NCI-H146 treated with DMSO at 0.1 percent for 48 hours (cell line): Measurements from ENCODE around the gene PABPN1.
"Not testable (repeated sequence)": the region's sequence is repeated elsewhere in the genome, so short reads cannot be mapped to it uniquely, and the experiment has no call there.

Source experiments
- DNase-seq: peaks from one replicate; lab custom pipeline; 2025; ENCODE audit not compliant: unreplicated experiment; lab: John Stamatoyannopoulos, UW

The PABPN1 gene

GRCh38 chr14:23320584-23321571 is at the start of gene PABPN1:
Gene PABPN1 (plus strand): TSS chr14:23321457. CDS start chr14:23321470, 13 bp downstream.
- peak; percentile 99 for DNase-seq

- DNase-seq, result no peak
Observed at GRCh38 chr14:23275412-23275811, 45.8 kb upstream of the PABPN1 start.

GRCh38 chr14:23277189-23277588 is 44.1 kb upstream of the PABPN1 start:
- no peak for DNase-seq

GRCh38 chr14:23277928-23278327 is 43.3 kb upstream of the PABPN1 start:
- not testable (repeated sequence) for DNase-seq

- no peak for DNase-seq
Observed at GRCh38 chr14:23281247-23281646, 40.0 kb upstream of the PABPN1 start.

- no peak for DNase-seq
Observed at GRCh38 chr14:23284654-23285529, 36.4 kb upstream of the PABPN1 start.

- DNase-seq, result no peak
Observed at GRCh38 chr14:23285530-23286019, 35.7 kb upstream of the PABPN1 start.

GRCh38 chr14:23286020-23286901 is 35.0 kb upstream of the PABPN1 start, which contains the start of gene HOMEZ:
Gene HOMEZ (minus strand): TSS chr14:23286132. CDS start chr14:23285952, 180 bp downstream.
- DNase-seq, result peak; percentile 92

GRCh38 chr14:23286902-23287479 is 34.3 kb upstream of the PABPN1 start:
- DNase-seq, result no peak

- peak; percentile 26 for DNase-seq
Observed at GRCh38 chr14:23294734-23295561, 26.3 kb upstream of the PABPN1 start.

GRCh38 chr14:23296012-23296777 is 25.1 kb upstream of the PABPN1 start:
- DNase-seq, result no peak

- DNase-seq, result no peak
Observed at GRCh38 chr14:23297096-23297495, 24.2 kb upstream of the PABPN1 start.

GRCh38 chr14:23297611-23298277 is 23.5 kb upstream of the PABPN1 start:
- DNase-seq, result no peak

GRCh38 chr14:23299211-23299957 is 21.9 kb upstream of the PABPN1 start:
- no peak for DNase-seq

- no peak for DNase-seq
Observed at GRCh38 chr14:23299986-23300686, 21.1 kb upstream of the PABPN1 start.

- DNase-seq, result peak; percentile 12
Observed at GRCh38 chr14:23300687-23301223, 20.5 kb upstream of the PABPN1 start.
